Measurements from ENCODE around the gene LIFR.

The LIFR gene

DNA sequence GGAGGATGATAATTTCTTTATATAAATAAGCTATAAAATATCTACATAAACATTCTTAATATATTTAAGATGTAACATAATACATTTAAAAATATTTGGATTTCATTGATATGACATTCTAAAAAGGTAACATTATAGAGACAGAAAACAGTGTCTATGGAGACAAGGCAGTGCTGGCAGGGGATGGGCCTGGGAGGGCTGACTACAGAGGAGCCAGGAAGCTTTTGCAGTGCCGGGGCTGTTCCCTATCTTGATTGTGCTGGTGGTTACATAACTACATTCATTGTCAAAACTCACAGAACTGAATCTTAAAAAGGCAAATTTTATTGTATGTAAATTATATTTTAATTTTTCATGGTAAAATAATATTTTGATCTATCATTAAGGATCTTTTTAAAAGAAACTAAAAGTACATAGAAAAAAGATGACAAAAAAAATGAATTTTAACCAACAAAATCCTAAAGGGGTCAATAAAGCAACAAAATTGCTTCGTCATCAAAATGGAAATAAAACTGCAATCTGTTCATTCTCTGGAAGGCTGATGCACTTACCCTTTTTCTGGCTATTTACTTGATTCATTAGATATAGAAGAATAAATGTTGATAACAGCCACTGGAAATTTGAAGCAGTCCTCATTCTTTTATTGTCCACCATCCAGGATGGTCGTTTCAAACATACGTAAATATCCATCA lies 26.3 kb downstream of the LIFR start:
- no peak overlapping the region for H3K9ac ChIP-seq (ENCODE audit: low read depth, low read length)
- no peaks in the 10 kb centered on the region for H3K4me1 ChIP-seq (ENCODE audit: insufficient read depth, low read length)
- no peak overlapping the region for H3K4me3 ChIP-seq (ENCODE audit: low read depth in 1 of 2, low read length in 2 of 2)
- H4K20me1 ChIP-seq (ENCODE audit: insufficient read depth, low read length) = no peaks in the 10 kb centered on the region
- no peaks in the 10 kb centered on the region for H3K9me3 ChIP-seq (ENCODE audit: insufficient read depth, low read length, severe bottlenecking)
- no peaks in the 10 kb centered on the region for H3K79me2 ChIP-seq (ENCODE audit: insufficient read depth, low read length)
- H3K27me3 ChIP-seq (ENCODE audit: insufficient read depth, low read length, poor library complexity) = peaks cover 22% of the 10 kb centered on the region
- TF ChIP-seq, protein P1, sequence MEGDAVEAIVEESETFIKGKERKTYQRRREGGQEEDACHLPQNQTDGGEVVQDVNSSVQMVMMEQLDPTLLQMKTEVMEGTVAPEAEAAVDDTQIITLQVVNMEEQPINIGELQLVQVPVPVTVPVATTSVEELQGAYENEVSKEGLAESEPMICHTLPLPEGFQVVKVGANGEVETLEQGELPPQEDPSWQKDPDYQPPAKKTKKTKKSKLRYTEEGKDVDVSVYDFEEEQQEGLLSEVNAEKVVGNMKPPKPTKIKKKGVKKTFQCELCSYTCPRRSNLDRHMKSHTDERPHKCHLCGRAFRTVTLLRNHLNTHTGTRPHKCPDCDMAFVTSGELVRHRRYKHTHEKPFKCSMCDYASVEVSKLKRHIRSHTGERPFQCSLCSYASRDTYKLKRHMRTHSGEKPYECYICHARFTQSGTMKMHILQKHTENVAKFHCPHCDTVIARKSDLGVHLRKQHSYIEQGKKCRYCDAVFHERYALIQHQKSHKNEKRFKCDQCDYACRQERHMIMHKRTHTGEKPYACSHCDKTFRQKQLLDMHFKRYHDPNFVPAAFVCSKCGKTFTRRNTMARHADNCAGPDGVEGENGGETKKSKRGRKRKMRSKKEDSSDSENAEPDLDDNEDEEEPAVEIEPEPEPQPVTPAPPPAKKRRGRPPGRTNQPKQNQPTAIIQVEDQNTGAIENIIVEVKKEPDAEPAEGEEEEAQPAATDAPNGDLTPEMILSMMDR (IDR thresholded peaks at IDR 0.05; ENCODE audit: borderline replicate concordance, extremely low read depth, low read length, poor library complexity, severe bottlenecking) = no peak
- no peak for TF ChIP-seq EZH2 (IDR thresholded peaks at IDR 0.05; ENCODE audit: borderline replicate concordance, low read depth, low read length, severe bottlenecking)
- no peaks in the 10 kb centered on the region for H3K36me3 ChIP-seq (ENCODE audit: insufficient read depth, low read length)
- no peak overlapping the region for H3K4me2 ChIP-seq (ENCODE audit: insufficient read depth, low read length)
- DNase-seq (no peak), ATAC-seq (ENCODE audit: insufficient read depth, low read depth) (no peak)
- no peak overlapping the region for H2AFZ ChIP-seq (ENCODE audit: low read depth, low read length)
- H3K27ac ChIP-seq (ENCODE audit: low read length) = no peak overlapping the region

DNA sequence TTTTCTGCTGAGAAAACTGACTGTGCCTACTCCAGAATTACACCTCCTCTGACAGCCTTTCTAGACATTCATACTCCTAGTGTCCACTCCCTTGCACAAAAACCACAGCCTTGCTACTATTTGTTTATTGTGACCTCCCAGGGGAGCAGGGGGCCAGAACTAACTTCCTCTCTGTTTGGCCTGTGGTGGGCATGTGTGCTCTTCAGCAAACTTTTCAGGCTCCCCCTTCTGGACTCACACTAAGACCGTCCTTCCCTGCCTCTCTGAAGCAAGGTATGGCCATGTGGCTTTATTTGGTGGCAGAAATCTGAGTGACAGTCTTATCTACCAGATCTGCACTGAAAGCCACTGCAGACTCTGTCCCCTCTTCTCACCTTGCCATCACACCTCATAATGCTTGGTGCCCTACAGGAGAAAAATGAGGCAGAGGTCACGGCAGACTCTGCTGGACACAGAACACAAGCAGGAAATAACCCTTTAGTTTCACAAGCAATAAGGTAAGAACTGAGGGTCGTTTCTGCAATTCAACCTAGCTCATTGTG lies 28.2 kb downstream of the LIFR start:
- no peaks in the 10 kb centered on the region for H4K20me1 ChIP-seq (ENCODE audit: insufficient read depth, low read length)
- TF ChIP-seq, protein P1 (IDR thresholded peaks at IDR 0.05; ENCODE audit: borderline replicate concordance, extremely low read depth, low read length, poor library complexity, severe bottlenecking) = no peak
- no peak for TF ChIP-seq EZH2 (IDR thresholded peaks at IDR 0.05; ENCODE audit: borderline replicate concordance, low read depth, low read length, severe bottlenecking)
- H3K27me3 ChIP-seq (ENCODE audit: insufficient read depth, low read length, poor library complexity) = peaks cover 21% of the 10 kb centered on the region
- H3K4me1 ChIP-seq (ENCODE audit: insufficient read depth, low read length) = no peaks in the 10 kb centered on the region
- no peak overlapping the region for H2AFZ ChIP-seq (ENCODE audit: low read depth, low read length)
- H3K27ac ChIP-seq (ENCODE audit: low read length) = no peak overlapping the region
- DNase-seq = no peak
- no peak overlapping the region for H3K9ac ChIP-seq (ENCODE audit: low read depth, low read length)
- no peaks in the 10 kb centered on the region for H3K79me2 ChIP-seq (ENCODE audit: insufficient read depth, low read length)
- ATAC-seq (ENCODE audit: insufficient read depth, low read depth) = no peak
- H3K4me3 ChIP-seq (ENCODE audit: low read depth in 1 of 2, low read length in 2 of 2) = no peak overlapping the region
- no peaks in the 10 kb centered on the region for H3K9me3 ChIP-seq (ENCODE audit: insufficient read depth, low read length, severe bottlenecking)
- no peak overlapping the region for H3K4me2 ChIP-seq (ENCODE audit: insufficient read depth, low read length)
- no peaks in the 10 kb centered on the region for H3K36me3 ChIP-seq (ENCODE audit: insufficient read depth, low read length)

DNA sequence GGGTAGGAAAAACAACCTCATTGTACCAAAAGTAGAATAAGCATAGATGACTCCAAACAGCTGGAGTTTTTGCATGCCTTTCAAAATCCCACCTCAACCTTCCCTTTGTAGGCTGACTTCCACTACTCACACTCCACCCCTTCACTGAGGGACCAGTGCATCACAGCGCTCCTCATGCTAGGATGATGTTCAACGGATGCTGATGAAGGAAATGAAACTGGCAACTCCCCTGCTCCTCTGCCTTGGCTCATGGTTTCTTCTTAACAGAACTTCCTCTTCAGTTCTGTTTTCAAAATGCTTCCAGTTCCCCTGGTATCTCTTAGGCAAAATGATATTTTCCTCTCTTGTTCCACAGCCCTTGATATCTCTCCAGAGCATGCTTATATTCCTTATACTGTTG lies 29.0 kb downstream of the LIFR start:
- DNase-seq (no peak), ATAC-seq (ENCODE audit: insufficient read depth, low read depth) (no peak)
- Histone ChIP-seq H3K9me3 (ENCODE audit: insufficient read depth, low read length, severe bottlenecking) (no peaks in the 10 kb centered on the region), H3K79me2 (ENCODE audit: insufficient read depth, low read length) (no peaks in the 10 kb centered on the region), H3K36me3 (ENCODE audit: insufficient read depth, low read length) (no peaks in the 10 kb centered on the region), H3K9ac (ENCODE audit: low read depth, low read length) (no peak overlapping the region), H3K27ac (ENCODE audit: low read length) (no peak overlapping the region), H4K20me1 (ENCODE audit: insufficient read depth, low read length) (no peaks in the 10 kb centered on the region), H2AFZ (ENCODE audit: low read depth, low read length) (no peak overlapping the region), H3K4me3 (ENCODE audit: low read depth in 1 of 2, low read length in 2 of 2) (no peak overlapping the region), H3K4me2 (ENCODE audit: insufficient read depth, low read length) (no peak overlapping the region), H3K27me3 (ENCODE audit: insufficient read depth, low read length, poor library complexity) (peaks cover 21% of the 10 kb centered on the region), H3K4me1 (ENCODE audit: insufficient read depth, low read length) (no peaks in the 10 kb centered on the region)
- TF ChIP-seq EZH2 (IDR thresholded peaks at IDR 0.05; ENCODE audit: borderline replicate concordance, low read depth, low read length, severe bottlenecking) = no peak
- TF ChIP-seq, protein P1 (IDR thresholded peaks at IDR 0.05; ENCODE audit: borderline replicate concordance, extremely low read depth, low read length, poor library complexity, severe bottlenecking) = no peak

Measured in DND-41 (cell line).